Kidney capillary endothelial cell (primary cell): ENCODE data around the gene SLC12A6.
A peak's percentile ranks its signal among the peaks of the same experiment; 100 is the strongest.

Source experiments
- DNase-seq: peaks from one replicate; pipeline ENCODE4 v3.0.0-alpha.2; 2018; ENCODE audit warnings: low spot score

Gene SLC12A6

DNA sequence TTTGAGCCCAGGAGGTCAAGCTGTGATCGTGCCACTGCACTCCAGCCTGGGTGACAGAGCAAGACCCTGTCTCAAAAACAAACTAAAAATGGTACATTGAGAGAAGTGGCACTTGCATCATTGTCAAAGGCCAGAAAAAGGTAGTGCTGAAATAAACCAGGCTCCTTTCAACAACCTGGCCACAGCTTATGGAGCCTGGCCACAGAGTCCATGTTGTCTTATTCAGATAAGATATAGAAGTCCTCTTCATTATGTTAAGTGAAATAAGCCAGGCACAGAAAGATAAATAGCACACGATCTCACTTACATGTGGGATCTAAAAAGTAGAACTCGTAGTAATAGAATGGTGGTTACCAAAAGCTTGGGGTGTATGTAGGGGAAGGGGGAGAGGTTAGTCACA is 78.0 kb downstream of the SLC12A6 start:
- no peak for DNase-seq

DNA sequence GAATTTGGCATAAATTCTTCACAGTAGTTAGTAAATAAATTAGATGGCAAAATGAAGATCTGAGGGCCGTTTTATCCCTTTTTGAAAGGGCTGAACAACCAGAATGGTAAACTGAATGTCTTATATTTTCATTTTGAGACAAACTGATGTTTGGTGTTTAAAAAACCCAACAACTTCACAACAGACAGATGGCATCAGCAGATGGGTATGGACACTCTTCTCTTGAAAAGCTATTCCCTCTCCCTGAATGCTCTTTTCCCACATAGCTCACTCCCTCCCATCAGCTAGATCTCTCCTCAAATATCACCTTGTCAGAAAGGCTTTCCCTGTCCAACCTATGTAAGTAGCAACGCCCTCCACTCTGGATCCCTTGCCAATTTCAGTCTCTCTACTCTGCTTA is 79.4 kb downstream of the SLC12A6 start:
- no peak for DNase-seq

DNA sequence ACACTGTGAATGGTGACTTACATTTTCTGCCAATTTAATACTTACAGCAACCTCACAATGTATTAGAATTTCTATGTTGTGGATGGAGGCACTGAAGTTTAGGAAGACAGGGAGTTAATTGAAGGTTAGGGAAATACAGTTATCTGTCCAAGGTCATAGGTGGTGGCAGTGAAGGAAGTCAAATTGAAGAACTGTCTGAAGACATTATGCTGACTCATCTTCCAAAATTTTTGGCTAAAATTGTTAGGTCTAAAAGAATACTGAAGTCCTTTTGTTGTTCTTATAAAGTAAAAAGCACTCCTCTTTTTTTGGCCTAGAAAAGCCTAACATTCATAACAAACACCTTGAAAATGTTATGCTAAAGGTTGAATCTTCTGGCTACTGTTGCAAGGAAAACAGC is 85.0 kb downstream of the SLC12A6 start:
- no peak for DNase-seq

DNA sequence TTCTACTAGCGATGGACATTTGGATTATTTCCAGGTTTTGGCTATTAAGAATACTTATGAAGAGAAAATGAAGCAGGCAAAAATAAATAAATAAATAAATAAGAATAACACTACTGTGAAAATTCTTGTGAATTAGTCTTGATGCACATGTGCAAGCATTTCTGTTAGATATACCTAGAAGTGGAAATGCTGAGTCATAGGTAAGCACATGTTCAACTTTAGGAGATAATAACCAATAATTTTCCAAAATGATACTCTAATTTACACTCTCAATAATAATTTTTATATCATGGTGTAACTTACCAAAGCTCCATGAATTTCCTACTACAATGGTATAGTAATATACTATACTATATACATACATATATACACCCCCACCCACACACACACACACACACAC is 89.4 kb downstream of the SLC12A6 start:
- no peak for DNase-seq

DNA sequence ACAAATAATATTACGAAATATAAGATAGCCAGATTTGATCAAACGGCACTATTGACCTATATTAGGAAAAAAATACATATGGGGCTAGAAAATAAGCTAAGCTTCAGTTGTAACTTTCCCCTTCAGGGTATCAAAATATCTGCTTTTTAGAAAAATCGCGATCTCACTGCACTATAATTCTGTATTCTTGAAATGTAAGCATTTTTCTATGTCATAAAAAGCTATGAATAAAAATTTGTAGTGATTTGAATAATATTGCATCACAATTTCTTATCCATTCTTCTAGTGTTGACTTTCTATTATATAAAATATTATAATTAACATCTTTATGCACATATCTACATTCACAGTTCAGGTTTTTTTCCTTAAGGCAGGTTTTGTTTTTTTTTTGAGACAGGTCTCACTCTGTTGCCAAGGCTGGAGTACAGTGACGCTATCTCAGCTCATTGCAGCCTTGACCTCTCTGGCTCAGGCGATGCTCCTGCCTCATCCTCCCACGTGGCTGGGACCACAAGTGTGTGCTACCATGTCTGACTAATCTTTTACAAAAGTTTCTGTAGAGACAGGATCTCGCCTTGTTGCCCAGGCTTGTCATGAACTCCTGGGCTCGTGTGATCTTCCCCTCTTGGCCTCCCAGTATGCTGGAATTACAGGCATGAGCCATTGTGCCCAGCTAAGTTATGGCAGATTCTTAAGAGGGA is 91.2 kb downstream of the SLC12A6 start:
- DNase-seq: no peak

DNA sequence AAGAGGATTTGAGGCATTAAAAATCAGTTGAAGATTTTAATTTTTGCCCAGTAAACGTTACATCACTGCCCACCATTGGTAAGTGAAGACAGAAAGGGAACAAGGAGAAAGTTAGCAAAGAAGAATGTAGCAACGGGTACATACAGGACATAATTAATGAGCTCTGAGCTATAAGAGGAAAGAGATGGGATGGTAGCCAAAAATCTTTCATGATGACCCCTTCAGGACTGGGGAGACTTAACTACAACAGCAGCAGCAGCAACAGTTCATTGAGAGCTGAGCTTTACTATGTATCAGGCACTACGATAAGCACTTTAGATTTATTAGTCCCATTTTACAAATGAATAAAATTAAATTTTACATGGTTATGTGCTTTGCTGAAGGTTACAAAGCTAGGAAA is 94.4 kb downstream of the SLC12A6 start:
- DNase-seq: no peak

DNA sequence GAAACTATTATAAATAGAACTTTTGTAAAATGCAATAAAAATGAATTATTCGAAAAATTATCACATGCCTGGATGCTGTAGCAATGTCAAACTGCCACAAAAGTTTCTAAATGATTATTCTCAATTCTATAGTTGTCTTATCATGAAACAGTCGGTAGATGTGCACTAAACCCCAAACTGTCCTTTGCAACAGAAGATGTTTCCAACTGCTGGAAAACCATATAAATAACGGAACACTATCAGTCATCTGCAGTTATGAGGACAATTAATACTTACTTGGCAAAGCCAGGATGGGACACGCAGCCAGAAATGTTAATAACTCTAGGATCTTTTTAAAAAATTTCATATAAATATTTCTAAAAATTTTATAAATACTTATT is 95.3 kb downstream of the SLC12A6 start:
- no peak for DNase-seq

DNA sequence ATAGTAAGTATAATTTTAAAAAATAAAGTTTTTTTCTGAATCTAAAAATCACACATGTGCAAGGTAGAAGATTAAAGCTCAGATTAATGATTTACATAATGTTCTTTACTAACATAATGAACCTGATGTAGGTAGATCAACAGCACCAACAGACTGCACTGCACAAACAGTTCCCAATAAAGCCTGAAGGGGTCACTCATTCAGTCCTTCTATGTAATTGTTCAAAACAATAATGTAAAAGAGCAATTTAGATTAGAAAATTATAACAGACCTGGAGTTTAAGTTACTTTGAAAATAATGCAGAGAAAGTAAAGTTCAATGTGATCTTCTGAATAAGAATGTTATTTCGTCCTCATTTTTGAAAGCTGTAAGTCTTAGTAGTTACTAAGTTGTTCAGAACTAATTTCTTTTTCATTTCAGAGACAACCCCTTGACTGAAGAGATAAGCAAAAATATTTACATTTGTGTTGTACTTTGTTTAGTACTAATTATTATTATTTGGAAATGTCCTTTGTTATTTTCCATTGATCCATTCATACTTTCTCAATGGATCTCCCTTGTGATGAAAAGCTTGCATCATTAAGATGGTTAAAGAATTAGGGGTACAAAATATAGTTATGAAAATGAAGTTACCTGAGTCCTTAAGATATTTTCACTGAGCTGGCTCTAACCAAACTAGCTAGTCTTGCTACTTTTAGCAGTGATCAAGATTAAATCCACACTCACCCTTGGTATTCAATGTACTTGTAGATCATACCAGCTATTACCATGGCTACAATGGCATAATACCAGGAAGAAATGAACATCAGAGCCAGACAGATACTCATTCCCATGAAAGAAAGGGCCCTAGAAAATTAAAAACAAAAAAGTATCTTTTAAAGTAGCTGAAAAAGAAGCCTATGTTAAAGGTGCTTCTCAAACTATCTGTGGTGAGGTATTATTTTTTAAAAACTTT is 95.9 kb downstream of the SLC12A6 start:
- peak; percentile 45 for DNase-seq

DNA sequence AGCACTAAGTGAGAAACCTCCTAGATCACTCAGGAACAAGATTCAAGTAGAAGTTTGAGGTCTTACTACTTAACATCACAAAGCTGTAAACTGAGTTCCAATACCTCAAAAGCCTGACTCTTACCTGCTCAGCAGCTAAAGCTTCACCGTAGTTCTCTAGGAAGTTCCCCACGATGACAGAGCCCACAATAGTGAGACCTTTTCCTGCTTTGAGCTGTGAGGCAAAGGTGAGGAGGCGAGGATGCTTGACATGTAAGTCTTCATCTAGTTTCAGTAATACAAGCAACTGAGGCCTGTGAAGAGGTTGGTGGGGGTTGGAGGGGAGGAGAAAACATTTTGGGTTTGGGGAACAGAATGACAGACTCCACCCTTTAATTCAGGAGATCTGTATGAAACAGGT is 97.0 kb downstream of the SLC12A6 start:
- DNase-seq: no peak

DNA sequence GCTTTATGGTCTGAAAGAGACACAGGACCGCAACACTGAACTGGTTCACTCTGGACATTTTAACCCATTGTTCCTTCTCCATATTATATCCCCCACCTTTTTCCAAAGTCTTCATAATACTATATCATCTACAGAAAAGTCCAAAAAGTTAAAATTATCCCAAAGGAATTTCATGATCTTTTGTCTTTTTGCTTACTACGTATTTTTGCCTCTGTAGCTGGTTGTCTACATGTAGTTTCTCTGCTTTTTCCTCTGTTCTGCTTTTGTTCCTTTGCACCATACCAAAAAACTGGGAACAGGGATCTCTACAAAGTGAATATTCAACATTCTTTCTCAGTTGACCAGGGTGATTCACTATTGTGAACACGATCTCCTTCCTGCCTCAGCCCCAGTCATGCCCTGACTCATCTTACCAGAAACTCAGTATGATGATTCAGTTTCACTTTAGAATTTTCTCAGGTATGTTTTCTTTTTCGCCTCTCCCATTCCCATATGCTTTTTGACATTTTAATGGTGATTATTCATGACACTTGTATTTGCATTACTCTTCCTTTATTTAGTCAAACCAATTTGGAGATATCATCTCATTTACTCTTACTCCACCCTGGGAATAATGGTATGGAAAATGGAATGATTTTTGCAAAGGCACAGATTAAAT is 98.3 kb downstream of the SLC12A6 start:
- peak; percentile 91 for DNase-seq

DNA sequence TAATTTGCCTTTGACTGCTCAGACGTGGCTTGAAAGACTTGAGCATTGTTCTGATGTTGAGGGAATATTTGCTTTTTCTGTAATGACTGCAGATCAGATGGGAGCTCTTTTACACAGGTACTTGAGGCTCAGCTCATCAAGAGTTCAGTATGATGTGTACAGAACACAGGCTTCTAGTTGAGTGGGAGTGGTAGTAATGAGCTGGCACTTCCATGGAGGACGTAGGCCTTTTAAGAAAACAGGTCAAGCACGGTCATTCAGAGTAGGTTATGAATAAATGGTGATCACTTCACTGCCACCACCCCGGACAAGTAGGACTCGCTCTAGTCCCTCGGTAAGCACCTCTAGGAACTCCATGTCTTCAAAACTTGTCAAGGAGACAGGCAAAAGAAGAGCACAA is 104.0 kb downstream of the SLC12A6 start:
- DNase-seq: no peak

DNA sequence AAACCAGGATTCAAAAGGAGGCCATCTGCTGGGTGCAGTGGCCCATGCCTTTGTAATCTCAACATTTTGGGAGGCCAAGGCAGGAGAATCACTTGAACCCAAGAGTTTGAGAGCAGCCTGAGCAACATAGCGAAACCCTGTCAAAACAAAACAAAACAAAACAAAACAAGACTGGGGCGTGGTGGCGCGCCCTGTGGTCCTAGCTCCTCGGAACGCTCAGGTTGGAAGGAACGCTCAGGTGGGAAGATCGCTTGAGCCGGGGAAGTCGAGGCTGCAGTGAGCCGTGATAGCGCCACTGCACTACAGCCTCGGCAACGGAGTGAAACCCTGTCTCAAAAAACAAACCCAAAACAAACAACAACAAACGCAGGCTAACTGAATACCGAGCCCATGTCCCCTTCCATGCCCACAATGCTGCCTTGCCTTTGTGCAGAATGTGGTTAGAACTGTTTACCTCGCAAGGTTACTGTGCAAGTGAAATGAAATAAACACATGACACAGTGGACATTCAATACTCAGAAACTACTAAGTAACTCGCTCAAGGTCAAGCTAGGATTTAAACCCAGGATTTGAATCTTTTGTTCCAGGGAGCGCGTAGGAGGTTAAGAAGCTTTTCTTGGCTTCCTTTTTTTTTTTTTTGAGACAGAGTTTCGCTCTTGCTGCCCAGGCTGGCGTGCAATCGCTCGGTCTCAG is 113.5 kb downstream of the SLC12A6 start:
- no peak for DNase-seq

DNA sequence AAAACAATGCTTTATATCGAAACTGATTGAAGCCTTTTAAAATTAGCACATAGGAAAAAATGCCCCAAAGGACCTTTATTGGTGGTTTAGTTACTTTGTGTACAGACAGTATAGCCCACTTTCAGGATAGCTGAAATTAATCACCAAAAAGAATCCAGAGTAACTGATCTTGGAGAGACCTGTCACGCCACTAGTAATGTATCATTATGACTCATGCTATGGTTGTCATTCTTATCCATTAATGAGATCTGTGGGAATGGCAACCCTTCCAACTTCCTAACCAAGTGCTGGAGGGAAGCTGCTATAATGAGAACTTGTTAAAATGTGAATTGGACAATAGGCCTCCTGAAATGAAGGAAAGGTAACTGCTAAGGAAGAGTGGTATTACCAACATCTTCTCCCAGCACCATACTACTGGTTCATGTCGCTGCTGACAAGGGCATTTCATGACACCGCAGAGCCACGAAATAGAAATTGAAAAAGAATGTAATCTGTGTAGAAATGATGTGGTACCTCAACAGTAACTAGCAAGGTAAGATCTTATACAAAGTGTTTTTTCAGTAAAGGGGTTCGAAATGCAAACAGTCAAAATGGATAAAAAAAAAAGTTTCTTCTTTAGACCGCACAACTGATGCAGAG is 119.9 kb downstream of the SLC12A6 start:
- no peak for DNase-seq

DNA sequence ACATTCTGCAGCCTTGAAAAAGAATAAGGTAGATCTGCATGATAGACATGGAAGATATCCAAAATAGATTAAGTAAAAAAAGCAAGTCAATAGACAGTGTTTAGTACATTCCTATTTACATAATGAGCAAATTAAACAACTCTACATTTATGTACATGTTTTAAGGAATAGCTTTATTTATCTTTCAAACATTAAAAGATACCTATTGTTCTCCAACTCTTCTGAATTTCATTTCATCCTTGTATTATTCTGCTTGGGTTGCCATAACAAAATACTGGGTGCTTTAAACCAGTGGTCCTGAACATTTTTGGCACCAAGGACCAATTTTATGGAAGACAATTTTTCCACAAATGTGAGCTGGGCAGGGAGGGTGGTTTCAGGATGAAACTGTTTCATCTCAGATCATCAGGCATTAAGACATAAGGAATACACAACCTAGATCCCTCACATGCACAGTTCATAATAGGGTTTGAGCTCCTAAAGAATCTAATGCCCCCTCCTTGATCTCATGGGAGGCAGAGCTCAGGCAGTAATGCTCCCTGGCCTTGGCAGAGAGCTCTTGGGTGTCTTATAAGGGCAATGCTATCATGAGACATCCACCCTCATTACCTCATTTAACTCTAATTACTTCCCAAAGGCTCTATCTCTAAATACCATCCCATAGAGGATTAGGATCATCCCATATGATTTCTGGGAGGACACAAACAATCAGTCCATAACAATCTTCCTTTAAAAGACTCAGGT is 120.9 kb downstream of the SLC12A6 start:
- DNase-seq: no peak

DNA sequence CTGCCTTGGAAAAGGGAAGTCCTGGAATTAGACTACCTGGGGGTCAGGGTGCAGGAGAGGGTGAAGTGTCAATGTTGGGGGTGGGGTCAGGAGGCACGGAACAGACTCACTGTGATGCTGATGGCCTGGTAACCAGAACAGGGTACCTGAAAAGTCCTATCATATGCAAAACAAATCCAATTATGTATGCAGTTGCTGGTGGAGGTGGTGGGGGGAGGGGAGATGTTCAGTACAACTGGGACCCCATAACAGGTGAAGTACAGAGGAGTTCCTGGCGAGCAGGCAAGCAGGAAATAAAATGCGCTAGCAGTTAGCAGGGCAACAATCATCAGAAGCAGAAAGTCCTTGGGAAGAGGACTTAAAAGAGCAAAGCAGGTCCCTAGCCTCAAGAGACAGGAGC is 123.4 kb downstream of the SLC12A6 start:
- no peak for DNase-seq

DNA sequence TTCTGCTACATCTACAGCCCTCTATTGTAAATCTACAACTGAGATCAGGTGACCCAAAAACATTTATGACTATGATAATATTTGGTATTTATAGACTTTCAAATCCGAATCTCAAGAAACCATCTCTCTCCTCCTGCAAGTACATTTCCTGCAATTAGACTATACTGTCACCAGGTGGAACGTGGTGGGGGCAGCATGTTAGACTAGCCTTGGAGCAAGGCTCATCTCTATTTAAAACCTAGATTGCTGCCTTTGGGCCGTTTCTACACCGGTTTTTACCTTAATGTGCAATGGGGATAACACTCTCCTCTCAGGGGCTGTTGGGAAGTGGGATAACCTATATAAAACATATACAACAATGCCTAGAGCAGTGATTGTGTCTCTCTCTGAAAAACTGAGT is 123.9 kb downstream of the SLC12A6 start:
- DNase-seq: no peak

DNA sequence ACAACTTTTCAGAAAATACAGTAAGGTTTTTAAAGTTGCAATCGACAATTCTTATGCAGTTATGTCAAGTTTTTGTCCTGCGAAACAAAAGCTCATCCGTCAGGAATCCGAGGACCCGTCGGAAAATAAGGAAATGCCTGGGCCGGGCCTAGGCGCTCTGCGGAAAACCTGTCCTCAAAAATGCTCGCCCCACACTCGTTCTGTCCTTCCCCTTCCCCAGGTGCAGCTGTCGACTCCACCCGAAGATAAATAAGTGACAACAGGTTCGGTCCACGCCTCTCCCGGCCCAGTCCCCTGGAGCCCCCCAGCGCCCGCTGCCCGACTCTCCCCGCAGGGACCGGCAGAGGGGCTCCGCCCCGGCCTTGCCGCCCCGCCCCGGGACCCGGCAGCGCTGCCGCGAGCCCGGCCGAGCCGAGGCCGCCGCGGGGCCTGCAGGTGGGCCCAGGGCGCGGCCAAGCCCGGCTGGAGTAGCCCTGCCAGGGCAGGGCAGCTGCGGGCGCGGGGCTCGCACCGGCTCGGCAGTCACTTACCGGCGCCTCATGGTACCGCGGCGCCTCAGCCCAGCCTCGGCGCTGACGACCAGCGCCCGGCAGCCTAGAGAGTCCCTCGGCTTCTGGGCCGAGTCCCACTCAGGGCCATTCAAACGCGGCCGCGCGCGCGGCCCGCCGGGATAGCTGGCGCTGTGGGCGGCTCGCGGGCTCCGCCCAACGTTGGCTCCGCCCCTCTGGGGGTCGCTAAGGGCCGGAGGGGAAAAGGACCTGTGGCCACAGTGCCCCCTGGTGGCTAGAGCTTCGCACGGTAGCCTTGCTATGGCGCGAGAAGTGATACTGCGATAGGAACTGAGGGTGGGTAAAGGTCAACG is 127.9 kb downstream of the SLC12A6 start, which contains the start of gene KATNBL1:
Gene KATNBL1, minus strand, starts transcription at position 676 of the 862 bp plus-strand sequence. CDS start 46,420 bp downstream, outside the sequence.
- DNase-seq: peak; percentile 94

DNA sequence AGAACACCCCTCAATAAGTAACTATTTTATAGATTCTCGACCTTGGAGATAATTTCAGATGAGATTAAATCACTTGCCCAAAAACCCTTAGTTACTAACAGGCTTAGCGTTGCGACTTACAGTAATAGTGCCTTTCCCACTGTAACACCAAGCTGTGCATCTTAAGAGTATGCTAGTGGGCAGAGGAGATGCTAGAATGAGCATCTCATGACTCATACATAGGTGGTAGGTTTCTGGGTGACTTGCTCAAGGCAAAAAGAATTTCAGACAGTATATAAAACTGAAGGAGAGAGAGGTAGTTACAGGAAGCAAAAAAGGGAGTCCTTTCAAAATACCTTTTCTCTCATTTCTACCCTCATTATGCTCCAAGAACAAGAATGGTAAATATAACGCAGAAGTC is 131.6 kb downstream of the SLC12A6 start:
- no peak for DNase-seq

DNA sequence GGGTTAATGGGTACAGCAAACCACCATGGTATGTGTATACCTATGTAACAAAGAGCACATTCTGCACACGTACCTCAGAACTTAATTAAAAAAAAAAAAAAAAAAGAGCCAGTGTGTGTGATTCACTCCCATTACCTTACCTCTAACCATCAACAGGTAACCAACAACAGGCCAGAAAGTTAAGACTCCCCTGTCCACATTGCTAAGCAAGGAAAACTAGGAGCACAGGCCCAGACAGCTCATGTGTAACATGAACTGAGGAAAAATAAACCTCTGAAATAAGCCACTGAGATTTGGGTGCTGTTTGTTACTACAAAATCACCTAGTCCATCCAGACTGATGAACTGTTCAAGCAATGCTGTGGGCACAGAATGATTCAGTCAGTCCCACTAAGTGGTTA is 133.6 kb downstream of the SLC12A6 start:
- no peak for DNase-seq

DNA sequence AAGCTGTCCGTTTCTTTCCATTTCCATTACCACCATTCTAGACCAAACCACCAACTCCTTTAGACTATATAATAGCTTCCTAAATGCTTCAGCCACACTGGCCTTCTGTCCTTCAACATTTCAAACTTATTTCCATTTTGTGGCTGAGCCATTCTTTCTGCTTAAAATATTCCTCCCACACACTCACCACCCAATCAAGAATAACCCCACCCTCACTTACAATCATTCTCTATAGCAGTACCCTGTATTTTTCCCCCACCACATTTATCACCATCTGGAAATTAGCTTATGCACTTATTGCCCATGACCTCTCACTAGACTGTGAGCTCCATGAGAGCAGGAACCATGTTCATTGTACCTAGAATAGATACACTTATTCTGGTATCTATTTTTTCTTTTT is 134.3 kb downstream of the SLC12A6 start:
- no peak for DNase-seq
